Peyer's patch (tissue), 4 donors: ENCODE data around the gene GPR146. TPM values are rescaled to one million over a fixed set of nuclear protein-coding genes. Genes with fewer than 3 reads are reported as not detected.
"Not testable (repeated sequence)": the region's sequence is repeated elsewhere in the genome, so short reads cannot be mapped to it uniquely, and the experiment has no call there.

Source experiments
- DNase-seq, 3 donors: peaks; one replicate each; pipeline ENCODE4 v3.0.0-alpha.2; 2017 to 2019
- H3K27ac ChIP-seq, 4 donors: fragments of 200-600 bp; sonication (generic); one replicate each; pipeline ENCODE4 v1.5.1; 2016 to 2019
- H3K27me3 ChIP-seq, 2 donors: fragments of 200-600 bp; sonication (generic); one replicate each; pipeline ENCODE4 v1.5.1; 2019
- H3K36me3 ChIP-seq, 3 donors: fragments of 200-600 bp; sonication (generic); one replicate each; pipeline ENCODE4 v1.5.1; 2016 to 2019
- H3K4me1 ChIP-seq, 4 donors: fragments of 200-600 bp; sonication (generic); one replicate each; pipeline ENCODE4 v1.5.1; 2016 to 2019
- H3K4me3 ChIP-seq, 4 donors: fragments of 200-600 bp; sonication (generic); 1 replicate in 3 of 4; 2 replicates in 1 of 4; pipeline ENCODE4 v1.5.1; 2016 to 2019; ENCODE audit warnings: mild to moderate bottlenecking in 1 of 4
- H3K9me3 ChIP-seq, 4 donors: fragments of 200-600 bp; sonication (generic); one replicate each; pipeline ENCODE4 v1.5.1; 2016 to 2019; ENCODE audit warnings: mild to moderate bottlenecking in 1 of 4
- CTCF ChIP-seq, 6 experiments: fragments of 450-650 bp in 4 of 6; fragments of 200-600 bp in 2 of 6; sonication (generic) in 1 of 6; IDR thresholded peaks; one replicate each; pipeline ENCODE4 v1.5.1; 2017 to 2019; ENCODE audit warnings: antibody characterized with exemption in 6 of 6, mild to moderate bottlenecking in 3 of 6, moderate library complexity in 1 of 6
- POLR2A ChIP-seq, 2 donors: fragments of 450-650 bp; IDR thresholded peaks; one replicate each; pipeline ENCODE4 v1.5.1; 2017; ENCODE audit warnings: antibody characterized with exemption in 2 of 2, mild to moderate bottlenecking in 2 of 2, moderate library complexity in 2 of 2
- total RNA-seq, 4 donors: library from RNA; depleted of rRNA; stranded (reverse); fragments of >200 nt; gene quantifications; one replicate each; pipeline ENCODE4 v1.1.0, GENCODE V29; 2016

Gene GPR146
- total RNA-seq, 4 donors from 2014 or later = 1.4 to 13.2 (median 4.4) TPM

- DNase-seq = no peak
- no peak overlapping the region for H3K4me3 ChIP-seq
- no peak overlapping the region for H3K27ac ChIP-seq
- TF ChIP-seq CTCF (IDR thresholded peaks at IDR 0.05) (no peak), POLR2A (IDR thresholded peaks at IDR 0.05) (no peak)
- no peaks in the 10 kb centered on the region for H3K9me3 ChIP-seq
- peaks cover 0 to 6% (median 0%) of the 10 kb centered on the region in 4 donors for H3K4me1 ChIP-seq
- H3K36me3 ChIP-seq = no peaks in the 10 kb centered on the region
- no peaks in the 10 kb centered on the region for H3K27me3 ChIP-seq
Measured at GRCh38 chr7:1071731-1072254, 27.4 kb downstream of the GPR146 start.

- no peak for DNase-seq
- Histone ChIP-seq H3K36me3 (no peaks in the 10 kb centered on the region), H3K27ac (no peak overlapping the region), H3K4me1 (peaks cover 0 to 7% (median 0%) of the 10 kb centered on the region in 4 donors), H3K27me3 (no peaks in the 10 kb centered on the region), H3K4me3 (no peak overlapping the region), H3K9me3 (no peaks in the 10 kb centered on the region)
- TF ChIP-seq POLR2A (IDR thresholded peaks at IDR 0.05) = no peak
- TF ChIP-seq CTCF (IDR thresholded peaks at IDR 0.05) = no peak
Measured at GRCh38 chr7:1073142-1073977, 29.0 kb downstream of the GPR146 start.

- not testable (repeated sequence) for H3K27ac ChIP-seq
Measured at GRCh38 chr7:1074018-1074417, 29.7 kb downstream of the GPR146 start.

GRCh38 chr7:1074593-1075431 is 30.5 kb downstream of the GPR146 start:
- H3K4me3 ChIP-seq = no peak overlapping the region
- H3K27ac ChIP-seq = no peak overlapping the region
- no peaks in the 10 kb centered on the region for H3K27me3 ChIP-seq
- DNase-seq = no peak
- no peaks in the 10 kb centered on the region for H3K36me3 ChIP-seq
- peaks cover 0 to 7% (median 0%) of the 10 kb centered on the region in 4 donors for H3K4me1 ChIP-seq
- no peaks in the 10 kb centered on the region for H3K9me3 ChIP-seq
- TF ChIP-seq POLR2A (IDR thresholded peaks at IDR 0.05) = no peak
- TF ChIP-seq CTCF (IDR thresholded peaks at IDR 0.05) = no peak

More at GRCh38 chr7:1074018-1074417, 29.7 kb downstream of the GPR146 start:
- not testable (repeated sequence) for H3K36me3 ChIP-seq, DNase-seq, H3K4me3 ChIP-seq, H3K4me1 ChIP-seq, H3K9me3 ChIP-seq, H3K27me3 ChIP-seq

- no peak for DNase-seq
- H3K27ac ChIP-seq = no peak overlapping the region
- TF ChIP-seq CTCF (IDR thresholded peaks at IDR 0.05) (no peak), POLR2A (IDR thresholded peaks at IDR 0.05) (no peak)
- peaks cover 0 to 7% (median 0%) of the 10 kb centered on the region in 4 donors for H3K4me1 ChIP-seq
- no peaks in the 10 kb centered on the region for H3K36me3 ChIP-seq
- H3K4me3 ChIP-seq = no peak overlapping the region
- no peaks in the 10 kb centered on the region for H3K9me3 ChIP-seq
- H3K27me3 ChIP-seq = no peaks in the 10 kb centered on the region
Measured at GRCh38 chr7:1076184-1077072, 32.1 kb downstream of the GPR146 start.
